Measurements from ENCODE around the gene FARS2.
"Not testable (repeated sequence)": the region's sequence is repeated elsewhere in the genome, so short reads cannot be mapped to it uniquely, and the experiment has no call there.

DNA sequence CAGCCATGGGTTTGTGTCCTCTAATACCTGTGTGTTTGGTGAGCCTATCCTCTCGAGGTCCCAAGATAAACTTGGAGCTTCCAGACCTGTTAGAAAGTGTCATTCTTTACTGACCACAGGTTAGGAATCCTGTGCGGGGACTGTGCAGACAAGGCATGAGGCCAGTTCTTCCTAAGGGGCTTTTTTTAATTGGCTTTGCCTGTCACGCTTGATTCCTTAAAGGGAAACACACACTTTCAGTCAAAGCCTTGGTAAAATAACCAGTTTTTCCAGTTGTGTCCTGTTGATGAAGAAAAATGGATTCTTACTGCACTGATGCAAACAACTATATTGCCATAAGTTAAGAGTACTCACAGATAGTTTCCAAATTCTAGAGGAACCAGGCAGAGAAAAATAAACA is 303.4 kb downstream of the FARS2 start:
- TF ChIP-seq, protein P1, sequence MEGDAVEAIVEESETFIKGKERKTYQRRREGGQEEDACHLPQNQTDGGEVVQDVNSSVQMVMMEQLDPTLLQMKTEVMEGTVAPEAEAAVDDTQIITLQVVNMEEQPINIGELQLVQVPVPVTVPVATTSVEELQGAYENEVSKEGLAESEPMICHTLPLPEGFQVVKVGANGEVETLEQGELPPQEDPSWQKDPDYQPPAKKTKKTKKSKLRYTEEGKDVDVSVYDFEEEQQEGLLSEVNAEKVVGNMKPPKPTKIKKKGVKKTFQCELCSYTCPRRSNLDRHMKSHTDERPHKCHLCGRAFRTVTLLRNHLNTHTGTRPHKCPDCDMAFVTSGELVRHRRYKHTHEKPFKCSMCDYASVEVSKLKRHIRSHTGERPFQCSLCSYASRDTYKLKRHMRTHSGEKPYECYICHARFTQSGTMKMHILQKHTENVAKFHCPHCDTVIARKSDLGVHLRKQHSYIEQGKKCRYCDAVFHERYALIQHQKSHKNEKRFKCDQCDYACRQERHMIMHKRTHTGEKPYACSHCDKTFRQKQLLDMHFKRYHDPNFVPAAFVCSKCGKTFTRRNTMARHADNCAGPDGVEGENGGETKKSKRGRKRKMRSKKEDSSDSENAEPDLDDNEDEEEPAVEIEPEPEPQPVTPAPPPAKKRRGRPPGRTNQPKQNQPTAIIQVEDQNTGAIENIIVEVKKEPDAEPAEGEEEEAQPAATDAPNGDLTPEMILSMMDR (IDR thresholded peaks at IDR 0.05): not testable (repeated sequence)
- TF ChIP-seq POLR2AphosphoS5 (IDR thresholded peaks at IDR 0.05; ENCODE audit: low read depth, low read length); RFX5 (IDR thresholded peaks at IDR 0.05; ENCODE audit: low read length): not testable (repeated sequence)
